ENCODE results near the gene COX5A.
A peak's percentile ranks its signal among the peaks of the same experiment; 100 is the strongest.
"Not testable (repeated sequence)": the region's sequence is repeated elsewhere in the genome, so short reads cannot be mapped to it uniquely, and the experiment has no call there.

The COX5A gene

GRCh38 chr15:74955796-74956647 lies 18.1 kb upstream of the COX5A start:
- peak in 12 of 14 donors; percentile 13 to 69 (median 42) for DNase-seq

- DNase-seq = no peak
Observed at GRCh38 chr15:74955017-74955416, 17.1 kb upstream of the COX5A start.

- no peak for DNase-seq
Observed at GRCh38 chr15:74954515-74954914, 16.6 kb upstream of the COX5A start.

GRCh38 chr15:74951006-74951405 lies 13.1 kb upstream of the COX5A start:
- DNase-seq = no peak

- DNase-seq = peak in 12 of 14 donors; percentile 13 to 69 (median 42)
Observed at GRCh38 chr15:74950078-74950908, 12.4 kb upstream of the COX5A start.

- DNase-seq = no peak
Observed at GRCh38 chr15:74937272-74937589, 642 bp downstream of the COX5A start.

- not testable (repeated sequence) for DNase-seq
Observed at GRCh38 chr15:74935193-74935592, 2.7 kb downstream of the COX5A start.

GRCh38 chr15:74933573-74933972 lies 4.3 kb downstream of the COX5A start:
- no peak for DNase-seq

- DNase-seq = no peak
Observed at GRCh38 chr15:74928771-74929198, 9.1 kb downstream of the COX5A start.

- DNase-seq = no peak
Observed at GRCh38 chr15:74924525-74924924, 13.3 kb downstream of the COX5A start.

GRCh38 chr15:74920456-74920855 lies 17.4 kb downstream of the COX5A start:
- no peak for DNase-seq

GRCh38 chr15:74917676-74918075 lies 20.2 kb downstream of the COX5A start:
- DNase-seq = no peak

GRCh38 chr15:74913799-74914198 lies 24.1 kb downstream of the COX5A start:
- not testable (repeated sequence) for DNase-seq

- no peak for DNase-seq
Observed at GRCh38 chr15:74913041-74913440, 24.8 kb downstream of the COX5A start.

GRCh38 chr15:74908635-74909034 lies 29.2 kb downstream of the COX5A start:
- DNase-seq = no peak

- DNase-seq = no peak
Observed at GRCh38 chr15:74907163-74907870, 30.6 kb downstream of the COX5A start.

GRCh38 chr15:74906450-74907162 lies 31.3 kb downstream of the COX5A start, which contains the start of gene FAM219B:
TSS of gene FAM219B (minus strand) at chr15:74906851. CDS start at chr15:74906800, 51 bp downstream.
- peak in 13 of 14 donors; percentile 35 to 93 (median 84) for DNase-seq

GRCh38 chr15:74906067-74906449 lies 31.8 kb downstream of the COX5A start:
- DNase-seq = peak in 7 of 14 donors; percentile 46 to 70 (median 59)

- DNase-seq = no peak
Observed at GRCh38 chr15:74904190-74904805, 33.6 kb downstream of the COX5A start.

- no peak for DNase-seq
Observed at GRCh38 chr15:74903676-74904075, 34.2 kb downstream of the COX5A start.

- no peak for DNase-seq
Observed at GRCh38 chr15:74902295-74903075, 35.4 kb downstream of the COX5A start.
